HTR-8/SVneo (cell line): ENCODE measurements around the gene GXYLT1.
"Not testable (repeated sequence)": the region's sequence is repeated elsewhere in the genome, so short reads cannot be mapped to it uniquely, and the experiment has no call there.

Experiments used
- DNase-seq: peaks from one replicate; pipeline ENCODE4 v3.0.0; 2011; ENCODE audit warnings: low spot score, mixed read lengths; ENCODE audit not compliant: insufficient read length
- FAIRE-seq: peaks from 2 replicates; lab custom pipeline; 2011; peaks lifted over from hg19 to GRCh38; lab: Jason Lieb, UNC

GXYLT1 gene, protein sequence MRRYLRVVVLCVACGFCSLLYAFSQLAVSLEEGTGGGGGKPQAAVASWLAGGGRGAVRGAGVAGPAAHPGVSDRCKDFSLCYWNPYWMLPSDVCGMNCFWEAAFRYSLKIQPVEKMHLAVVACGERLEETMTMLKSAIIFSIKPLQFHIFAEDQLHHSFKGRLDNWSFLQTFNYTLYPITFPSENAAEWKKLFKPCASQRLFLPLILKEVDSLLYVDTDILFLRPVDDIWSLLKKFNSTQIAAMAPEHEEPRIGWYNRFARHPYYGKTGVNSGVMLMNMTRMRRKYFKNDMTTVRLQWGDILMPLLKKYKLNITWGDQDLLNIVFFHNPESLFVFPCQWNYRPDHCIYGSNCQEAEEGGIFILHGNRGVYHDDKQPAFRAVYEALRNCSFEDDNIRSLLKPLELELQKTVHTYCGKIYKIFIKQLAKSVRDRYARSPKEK

DNA sequence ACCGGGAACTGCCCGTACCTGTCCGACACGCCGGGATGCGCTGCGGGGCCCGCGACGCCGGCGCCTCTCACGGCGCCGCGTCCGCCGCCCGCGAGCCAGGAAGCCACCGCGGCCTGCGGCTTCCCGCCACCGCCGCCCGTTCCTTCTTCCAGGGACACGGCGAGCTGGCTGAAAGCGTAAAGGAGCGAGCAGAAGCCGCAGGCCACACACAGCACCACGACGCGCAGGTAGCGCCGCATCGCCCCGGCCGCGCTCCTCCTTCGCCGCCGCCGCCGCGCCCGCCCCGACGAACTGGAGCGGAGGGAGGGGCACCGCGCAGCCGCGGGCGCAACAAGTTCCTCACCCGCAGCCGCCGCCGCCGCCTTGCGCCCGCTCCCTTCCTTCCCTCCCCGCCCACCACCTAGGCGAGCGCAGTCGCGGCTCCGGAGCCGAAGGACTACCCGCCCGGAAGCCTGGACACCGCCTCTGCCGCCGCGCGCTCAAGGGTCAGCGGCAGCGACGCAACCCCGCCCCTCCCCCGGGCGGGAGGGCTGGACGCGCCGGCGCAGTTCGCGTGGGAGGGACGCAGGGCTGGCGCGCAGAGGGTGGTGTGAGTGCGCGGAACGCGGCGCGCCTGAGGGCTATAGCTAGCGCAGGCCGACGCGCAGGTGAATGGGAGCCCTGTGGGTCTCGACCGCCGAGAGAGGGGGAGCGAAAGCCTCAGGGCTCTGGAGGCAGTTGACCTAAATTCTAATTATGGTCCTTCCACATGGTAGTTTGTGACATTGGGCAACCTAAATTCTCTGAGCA, at the start of gene GXYLT1:
GXYLT1 (minus strand) TSS at position 467 of the 789 bp plus-strand sequence; CDS start at position 239, 228 bp downstream.
- FAIRE-seq (peak; percentile 95), DNase-seq (peak; percentile 82)

DNA sequence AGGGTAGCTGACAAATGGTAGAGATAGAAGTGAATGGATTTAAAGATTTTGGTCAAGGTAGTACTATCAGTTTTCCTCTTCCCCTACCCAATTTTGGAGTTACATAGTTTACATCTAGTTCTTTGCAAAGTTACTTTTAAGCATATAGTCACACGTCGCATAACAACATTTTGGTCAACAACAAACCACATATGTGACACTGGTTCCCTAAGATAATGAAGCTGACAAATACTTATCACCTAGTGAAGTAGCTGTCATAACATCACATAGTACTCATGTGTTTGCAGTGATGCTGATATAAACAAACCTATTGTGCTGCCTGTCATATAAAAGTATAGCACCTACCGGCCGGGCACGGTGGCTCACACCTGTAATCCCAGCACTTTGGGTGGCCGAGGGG, 48.0 kb upstream of the GXYLT1 start:
- FAIRE-seq (peak; percentile 33), DNase-seq (no peak)

DNA sequence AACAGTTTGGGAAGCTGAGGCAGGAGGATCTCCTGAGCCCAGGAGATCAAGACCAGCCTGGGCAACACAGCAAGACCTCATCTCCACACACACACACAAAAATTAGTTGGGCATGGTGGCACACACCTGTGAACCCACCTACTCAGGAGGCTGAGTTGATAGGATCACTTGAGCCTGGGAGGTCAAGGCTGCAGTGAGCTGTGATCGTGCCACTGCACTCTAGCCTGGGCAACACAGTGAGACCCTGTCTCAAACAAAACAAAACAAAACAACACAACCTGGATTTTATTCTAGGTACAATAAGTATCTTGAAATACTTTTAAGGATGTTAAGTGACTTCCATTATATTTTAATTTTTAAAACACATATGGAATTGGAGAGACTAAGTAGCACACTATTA, 47.6 kb upstream of the GXYLT1 start:
- DNase-seq = no peak
- no peak for FAIRE-seq

DNA sequence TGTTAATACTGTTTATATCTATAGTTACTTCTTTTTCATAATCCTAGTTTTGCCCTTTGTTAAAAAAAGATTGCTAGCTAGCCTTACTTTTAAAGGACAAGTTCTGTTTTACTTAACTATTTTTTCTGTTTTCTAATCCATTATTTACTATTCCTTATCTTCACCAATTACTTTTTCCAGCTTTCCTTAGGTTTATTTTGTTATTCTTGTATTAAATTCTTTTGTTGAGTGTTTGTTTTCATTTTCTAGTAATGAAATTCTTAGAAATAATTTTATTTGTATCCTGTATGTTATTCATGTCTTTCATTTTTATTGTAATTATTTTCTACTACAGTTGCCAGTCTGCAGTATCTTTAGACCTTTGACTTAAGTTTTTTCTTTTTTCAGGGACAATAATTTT, 45.7 kb upstream of the GXYLT1 start:
- DNase-seq (no peak), FAIRE-seq (no peak)

DNA sequence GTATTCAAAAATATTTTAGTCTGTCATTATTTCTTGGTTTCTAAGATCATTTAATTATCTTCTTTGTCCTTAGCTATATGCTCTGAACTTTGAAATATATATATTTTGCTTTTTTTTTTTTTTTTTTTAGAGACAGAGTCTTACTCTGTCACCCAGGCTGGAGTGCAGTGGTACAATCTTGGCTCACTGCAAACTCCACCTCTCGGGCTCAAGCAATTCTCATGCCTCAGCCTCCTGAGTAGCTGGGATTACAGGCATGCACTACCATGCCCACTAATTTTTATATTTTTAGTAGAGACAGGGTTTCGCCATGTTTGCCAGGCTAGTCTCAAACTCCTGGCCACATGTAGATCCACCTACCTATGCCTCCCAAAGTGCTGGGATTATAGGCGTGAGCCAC, 43.6 kb upstream of the GXYLT1 start:
- DNase-seq, FAIRE-seq: not testable (repeated sequence)

DNA sequence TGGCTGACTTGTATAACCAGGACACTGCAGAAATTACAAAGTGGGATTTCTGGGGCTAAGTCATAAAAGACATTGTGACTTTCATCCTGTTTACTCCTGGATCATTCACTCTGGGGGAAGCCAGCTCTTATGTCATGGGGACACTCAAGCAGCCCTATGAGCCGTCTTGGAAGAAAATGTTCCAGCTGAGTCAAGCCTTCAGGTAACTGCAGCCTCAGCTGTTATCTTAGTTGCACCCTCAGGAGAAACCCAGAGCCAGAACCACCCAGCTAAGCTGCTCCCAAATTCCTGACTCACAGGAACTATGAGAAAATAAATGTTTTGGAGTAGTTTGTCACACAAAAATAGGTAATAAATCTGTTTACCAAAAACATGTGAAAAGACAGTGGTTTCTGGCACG, 43.1 kb upstream of the GXYLT1 start:
- no peak for DNase-seq
- no peak for FAIRE-seq

DNA sequence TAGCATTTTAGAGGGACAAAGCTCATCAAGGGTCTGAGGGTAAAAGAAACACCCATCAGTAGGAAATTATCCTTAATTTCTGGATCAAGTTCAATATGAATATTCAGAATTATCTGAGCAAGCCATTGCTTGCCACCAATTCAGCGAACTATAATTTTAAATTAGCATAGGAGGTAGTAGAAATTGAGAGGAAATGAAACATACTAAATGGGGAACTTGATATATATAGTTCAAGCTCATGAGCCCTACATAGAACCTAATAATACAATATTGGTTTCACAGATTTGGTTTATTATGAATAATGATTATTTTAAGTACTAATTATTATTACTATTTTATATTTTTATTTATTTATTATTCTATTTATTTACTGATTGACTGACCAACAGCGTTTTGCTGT, 42.1 kb upstream of the GXYLT1 start:
- FAIRE-seq = no peak
- DNase-seq = no peak

DNA sequence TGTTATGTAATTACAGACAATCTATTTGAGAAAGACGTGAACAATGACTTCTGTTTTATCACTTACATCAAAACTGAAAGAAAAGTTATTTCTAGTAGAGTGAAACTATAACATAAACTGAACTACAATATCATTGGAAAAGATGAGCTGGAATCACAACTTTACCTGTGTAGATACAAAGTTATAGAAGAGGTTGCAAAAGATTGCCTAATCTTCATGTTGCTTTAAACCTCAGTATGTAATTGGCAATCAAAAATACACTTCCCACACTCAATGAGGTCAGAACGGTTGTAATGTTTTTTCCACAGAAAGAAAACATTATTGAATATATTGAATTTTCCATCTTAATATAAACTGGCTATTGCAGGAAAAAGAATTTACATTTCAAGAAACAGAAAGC, 37.7 kb upstream of the GXYLT1 start:
- FAIRE-seq (no peak), DNase-seq (no peak)

DNA sequence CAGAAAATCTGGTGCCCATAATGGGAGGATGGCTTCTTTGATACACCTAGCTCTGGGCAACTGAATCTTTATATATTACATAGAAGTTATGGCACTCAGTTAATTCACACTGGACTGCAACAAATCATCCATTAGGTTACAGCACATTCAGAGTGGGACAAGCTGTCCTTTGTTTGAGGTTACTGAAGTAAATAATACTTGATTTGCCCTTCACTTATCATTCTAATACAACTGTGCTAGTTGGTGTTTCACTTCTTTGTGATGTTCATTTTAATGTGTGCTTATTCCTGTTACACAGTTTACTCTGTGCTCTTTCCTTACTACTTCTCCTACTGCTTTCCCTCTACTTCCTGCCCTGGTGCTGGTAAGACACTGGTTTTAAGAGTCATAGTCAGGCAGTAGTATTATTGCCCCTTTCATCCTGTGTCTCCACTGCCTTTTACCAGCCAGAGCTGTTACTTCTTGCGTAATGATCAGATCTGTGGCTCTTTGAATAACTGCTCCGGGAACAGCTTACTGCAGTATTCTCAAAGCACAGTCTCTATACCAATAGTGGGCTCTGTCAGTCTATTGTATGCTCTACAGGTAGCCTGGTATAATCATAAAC, 36.4 kb upstream of the GXYLT1 start:
- FAIRE-seq (no peak), DNase-seq (no peak)

DNA sequence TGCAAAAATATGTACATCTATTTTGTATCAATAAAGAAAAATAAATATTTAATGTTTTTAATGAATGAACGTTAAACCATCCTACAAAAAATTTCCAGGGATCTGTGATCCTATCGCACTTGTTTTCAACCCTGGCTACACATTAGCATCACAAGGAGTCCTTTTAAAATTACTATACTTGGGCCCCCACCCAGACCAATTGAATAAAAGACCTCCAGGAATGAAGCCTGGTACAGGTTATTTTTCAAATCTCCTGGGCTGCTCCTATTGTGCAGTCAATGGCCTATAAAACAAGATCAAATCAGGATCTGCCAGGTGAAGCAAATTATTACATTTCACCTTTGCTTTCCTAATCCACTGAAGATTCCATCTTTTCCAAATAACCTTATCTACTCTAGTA, 33.4 kb upstream of the GXYLT1 start:
- FAIRE-seq (no peak), DNase-seq (no peak)

DNA sequence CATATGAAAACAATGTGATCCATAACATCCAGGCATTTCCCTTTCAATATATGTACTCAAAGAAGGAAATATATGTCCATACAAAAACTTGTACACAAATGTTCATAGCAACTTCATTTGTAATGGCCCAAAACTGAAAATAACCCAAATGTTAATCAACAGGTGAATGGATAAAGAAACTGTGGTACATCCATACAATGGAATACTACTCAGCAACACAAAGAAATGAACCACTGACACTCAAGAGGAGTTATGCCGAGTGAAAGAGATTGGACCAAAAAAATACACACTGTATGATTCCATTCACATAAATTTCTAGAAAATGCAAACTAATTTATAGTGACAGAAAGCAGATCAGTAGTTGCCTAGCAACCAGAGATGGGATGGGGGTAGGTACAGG, 30.3 kb upstream of the GXYLT1 start:
- DNase-seq (no peak), FAIRE-seq (no peak)

DNA sequence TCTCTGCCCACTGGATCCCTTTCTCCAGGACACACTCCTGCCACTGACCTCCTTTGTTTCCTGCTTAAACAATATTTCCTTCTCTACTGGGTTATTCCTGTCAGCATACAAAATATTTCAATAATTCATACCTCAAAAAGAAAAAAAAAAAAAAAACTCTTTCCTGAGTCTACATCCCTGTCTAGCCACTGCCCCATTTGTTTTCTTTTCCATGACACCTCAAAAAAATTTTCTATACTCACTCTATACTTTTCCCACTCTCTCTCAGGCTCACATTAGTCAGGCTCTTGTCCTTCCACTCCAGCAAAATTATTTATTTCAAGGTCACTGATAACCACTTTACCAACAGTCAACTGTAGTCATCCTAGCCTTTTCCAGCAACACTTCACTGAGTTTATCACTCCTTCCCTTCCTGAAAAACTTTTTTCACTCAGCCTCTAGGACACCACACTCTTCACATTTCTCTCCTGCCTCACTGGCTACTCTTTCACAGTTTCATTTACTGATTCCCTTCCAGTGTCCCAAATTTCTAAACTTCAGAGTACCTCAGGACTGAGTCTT, 29.4 kb upstream of the GXYLT1 start:
- FAIRE-seq (no peak), DNase-seq (no peak)

DNA sequence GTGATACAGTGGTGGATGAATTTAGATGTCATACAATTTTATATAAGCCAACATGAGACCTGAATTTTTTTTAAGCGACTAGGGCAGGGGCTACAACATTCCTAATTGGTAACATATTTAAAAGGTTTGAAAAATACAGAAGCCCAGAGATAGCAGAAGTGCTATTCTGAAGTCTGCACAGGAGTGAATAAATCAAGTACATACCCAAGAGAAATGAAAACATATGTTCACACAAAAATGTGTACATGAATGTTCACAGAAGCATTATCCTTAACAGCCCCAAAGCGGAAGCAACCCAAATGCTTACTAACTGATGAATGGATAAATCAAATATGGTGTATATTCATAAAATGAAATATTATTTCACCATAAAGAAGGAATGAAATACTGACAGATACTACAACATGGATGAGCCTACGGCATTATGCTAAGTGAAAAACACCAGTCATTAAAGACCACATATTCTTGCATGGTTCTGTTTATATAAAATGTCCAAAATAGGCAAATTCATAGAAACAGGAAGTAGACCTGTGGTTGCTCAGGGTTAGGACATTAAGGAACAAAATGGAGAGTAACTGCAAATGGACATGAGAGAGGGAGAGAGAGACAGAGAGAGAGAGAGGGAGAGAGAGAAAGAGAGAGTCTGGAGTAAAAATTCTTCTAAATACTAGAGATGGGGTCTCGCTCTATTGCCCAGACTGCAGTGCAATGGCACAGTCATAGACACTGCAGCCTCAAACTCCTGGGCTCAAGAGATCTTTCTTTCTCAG, 28.0 kb upstream of the GXYLT1 start:
- DNase-seq (no peak), FAIRE-seq (no peak)

DNA sequence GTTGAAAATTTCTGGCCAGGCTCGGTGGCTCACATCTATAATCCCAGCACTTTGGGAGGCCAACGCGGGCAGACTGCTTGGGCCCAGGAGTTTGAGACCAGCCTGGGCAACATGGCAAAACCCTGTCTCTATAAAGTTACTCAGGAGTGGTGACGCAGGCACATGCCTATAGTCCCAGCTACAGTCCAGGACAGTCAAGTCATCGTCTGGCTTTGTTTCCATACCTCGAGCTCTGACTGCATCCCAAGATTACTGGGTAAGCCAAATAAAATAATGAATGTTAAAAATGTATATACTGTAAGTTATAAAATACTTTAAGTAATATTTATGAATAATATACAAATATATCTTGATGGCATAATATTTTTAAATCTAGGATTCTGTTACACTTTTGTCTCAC, 23.0 kb upstream of the GXYLT1 start:
- DNase-seq (no peak), FAIRE-seq (no peak)

DNA sequence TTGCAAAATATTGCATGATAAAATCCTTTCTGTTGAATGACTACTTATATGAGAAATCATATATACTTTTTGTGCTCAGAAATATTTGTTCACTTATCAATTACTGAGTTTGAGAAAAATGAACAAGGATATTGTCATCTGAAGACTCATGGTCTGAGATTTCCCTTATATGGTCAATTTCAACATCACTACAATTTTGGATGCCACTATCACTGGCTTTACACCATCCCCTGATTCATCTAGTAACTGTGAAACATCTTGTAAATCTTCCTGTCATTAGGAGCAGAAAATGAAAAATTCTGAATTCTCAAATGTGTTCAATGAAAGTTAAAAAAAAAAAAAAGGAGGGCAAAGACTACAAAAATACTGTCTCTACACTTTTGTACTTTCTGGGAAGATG, 21.8 kb upstream of the GXYLT1 start:
- no peak for DNase-seq
- FAIRE-seq = no peak

DNA sequence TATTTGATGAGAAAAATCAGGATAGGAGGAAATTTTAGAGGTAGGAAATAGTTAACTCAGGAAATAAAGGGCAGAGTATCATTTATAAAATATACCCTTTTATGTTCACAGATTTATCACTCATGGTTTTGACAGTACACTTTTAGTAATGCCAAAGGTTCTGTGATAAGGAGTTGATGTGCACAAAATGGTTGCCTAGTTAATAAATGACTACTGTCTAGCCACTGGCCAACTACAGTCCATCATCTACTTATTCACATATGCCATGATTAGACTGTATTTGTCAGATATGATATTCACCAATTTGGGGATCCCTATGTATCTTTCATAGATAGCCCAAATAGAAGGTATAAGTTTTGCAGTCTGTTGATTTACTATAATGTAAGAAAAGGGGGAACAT, 19.2 kb upstream of the GXYLT1 start:
- DNase-seq (no peak), FAIRE-seq (no peak)

DNA sequence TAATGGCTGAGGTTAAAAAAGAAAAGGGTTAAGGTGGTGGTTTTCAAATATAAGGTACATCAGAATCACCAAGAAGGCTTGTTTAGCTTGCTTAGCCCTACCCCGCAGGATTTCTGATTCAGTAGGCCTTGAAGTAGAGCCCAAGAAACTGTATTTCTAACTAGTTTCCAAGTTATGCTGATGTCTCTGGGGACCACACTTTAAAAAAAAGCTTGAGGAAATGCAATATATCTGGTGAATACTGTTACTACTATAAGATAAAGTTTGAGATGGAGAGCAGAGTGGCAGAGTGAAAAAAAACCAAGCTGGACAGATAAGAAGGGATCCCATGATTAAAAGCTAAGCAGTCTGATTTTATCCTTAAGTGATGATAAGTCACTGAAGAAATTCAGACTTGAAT, 18.3 kb upstream of the GXYLT1 start:
- DNase-seq (no peak), FAIRE-seq (no peak)

DNA sequence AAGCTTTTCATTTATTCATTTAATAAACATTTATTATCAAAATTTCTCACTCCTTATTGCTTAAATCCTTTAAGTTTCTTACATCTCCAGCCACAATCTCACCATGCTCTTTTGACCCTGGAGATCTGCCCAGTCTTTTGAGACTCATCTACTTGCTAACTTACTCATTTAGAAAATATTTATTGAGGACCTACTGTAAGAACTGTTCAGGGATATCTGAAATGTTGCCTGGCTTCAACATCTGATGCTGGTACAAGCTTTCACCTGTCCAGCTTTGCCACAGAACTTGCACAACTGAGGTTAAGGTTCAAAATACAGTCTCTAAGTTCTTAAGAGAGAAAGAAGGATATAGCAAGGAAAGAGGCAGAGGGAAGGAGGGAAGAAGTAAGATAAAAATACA, 17.5 kb upstream of the GXYLT1 start:
- FAIRE-seq = no peak
- no peak for DNase-seq

DNA sequence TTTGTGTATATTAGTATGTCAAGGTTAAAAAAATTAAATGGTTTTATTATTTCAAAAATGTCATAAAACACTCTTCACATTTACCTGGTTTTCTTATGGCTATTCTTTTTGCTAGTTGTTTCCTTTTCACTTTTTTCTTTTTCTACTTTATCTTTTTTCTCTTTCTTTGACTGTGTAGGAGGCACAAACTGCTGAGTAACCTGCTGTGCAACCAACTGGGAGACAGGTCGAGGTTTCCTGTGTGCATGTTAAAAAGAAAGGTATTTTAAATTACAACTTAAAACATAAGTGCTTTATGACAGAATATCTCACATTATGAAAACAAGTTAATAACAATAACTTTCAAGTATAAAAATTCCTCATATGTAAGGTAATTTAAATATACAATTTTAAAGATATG, 16.9 kb upstream of the GXYLT1 start:
- no peak for DNase-seq
- FAIRE-seq = no peak

DNA sequence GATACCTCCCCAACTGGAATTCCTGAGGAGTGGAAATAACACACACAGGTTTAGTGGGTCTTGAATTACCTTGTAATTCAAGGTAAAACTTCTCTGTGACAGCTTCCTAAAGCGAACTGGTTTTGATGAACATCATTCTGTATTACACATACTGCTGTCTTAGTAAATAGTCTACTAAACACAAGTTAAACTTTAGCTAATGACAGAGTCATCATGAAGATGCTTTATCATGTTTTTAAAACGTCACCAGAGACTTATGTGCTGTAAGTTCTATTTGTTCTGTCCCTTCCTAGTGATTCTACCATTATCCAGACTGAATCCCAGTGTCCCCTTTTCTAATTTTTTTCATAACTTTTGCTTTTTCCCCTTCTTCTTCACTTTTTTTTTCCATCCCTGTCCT, 11.6 kb upstream of the GXYLT1 start:
- DNase-seq = no peak
- FAIRE-seq = no peak
